Stimulated activated CD4-positive, alpha-beta T cell treated with anti-CD3 and anti-CD28 coated beads, Interleukin-4, amount 100 ng/mL, for 24 hours (primary cell): ENCODE results near the gene PAX6.

Experiments
- DNase-seq: peaks from one replicate; pipeline ENCODE4 v3.0.0-alpha.2; 2020

The PAX6 gene

DNA sequence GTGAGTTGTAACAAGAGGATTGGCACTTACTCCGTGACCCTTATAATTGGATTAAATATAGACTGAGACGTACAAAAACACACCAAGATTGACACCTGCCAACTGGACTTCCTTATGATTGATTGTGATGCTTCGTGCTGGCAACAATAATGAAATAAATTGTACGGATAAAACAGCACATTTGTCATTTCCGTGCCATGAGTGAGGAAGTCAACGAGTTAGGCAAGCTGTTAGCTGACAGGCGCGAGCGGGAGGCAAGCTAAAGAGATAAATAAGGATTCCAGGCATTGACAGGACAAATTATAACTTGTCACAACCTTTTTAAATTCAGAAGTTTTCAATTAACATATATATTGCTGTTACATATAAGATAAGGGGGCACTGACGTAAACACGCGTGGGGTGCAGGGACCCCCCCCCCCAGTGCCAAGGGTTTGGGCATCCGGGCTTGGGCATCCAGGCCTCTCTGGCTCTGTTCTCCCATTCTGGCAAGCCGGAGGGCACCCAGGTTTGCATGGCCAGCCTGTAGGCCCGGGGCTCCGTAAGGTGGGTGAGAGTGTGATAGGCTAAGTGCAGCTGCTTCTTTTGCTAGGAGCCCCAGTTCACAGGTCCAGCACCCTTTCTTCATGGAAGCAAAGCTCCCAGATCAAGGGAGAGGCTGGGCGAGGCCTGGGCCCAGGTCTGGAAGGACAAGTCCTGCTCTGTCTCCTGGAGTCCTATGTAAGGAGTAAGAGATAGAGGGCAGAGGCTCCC lies 11.2 kb upstream of the PAX6 start:
- no peak for DNase-seq

DNA sequence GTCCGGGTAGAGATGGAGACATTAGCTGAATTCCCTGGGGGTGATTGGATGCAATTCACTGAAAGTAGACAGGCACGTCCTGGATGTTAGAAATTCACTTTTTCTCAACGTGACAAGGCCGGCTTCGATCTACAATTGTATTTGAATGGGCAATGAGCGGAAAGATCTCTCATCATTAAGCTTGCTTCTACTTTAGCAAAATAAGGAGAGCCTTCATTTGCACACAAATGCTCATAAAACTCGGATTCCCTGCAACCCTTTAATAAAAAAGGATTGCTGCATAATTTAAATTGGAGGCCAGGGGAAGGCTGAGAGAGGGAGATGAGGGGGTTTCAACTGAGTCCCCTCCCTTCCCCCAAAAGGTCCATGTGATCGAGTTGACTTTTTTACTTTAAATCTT lies 10.6 kb upstream of the PAX6 start:
- DNase-seq, result no peak

DNA sequence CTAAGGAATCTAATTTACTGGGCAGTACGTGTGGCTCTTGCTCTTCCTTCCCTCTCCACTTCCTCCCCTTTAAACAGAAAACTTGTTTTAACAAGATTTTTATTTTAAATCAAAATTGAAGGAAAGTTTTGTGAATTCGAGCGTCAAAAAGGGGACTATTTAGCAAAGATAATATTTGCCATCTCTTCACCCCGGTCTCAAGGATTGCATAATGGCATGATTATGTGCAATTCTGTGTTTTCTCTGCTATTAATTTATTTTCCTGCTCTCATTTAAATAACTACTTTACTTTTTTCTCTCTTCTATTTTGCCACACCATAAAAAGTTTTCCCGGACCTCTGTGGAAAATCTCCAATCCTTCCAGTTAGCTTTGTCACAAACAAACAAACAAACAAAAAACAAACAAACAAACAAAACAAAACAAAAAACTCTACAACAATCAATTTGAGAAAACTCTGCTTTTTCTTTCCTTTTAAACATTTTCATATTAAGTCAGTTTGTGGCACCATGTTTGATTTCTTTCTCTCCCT lies 10.2 kb upstream of the PAX6 start:
- no peak for DNase-seq

DNA sequence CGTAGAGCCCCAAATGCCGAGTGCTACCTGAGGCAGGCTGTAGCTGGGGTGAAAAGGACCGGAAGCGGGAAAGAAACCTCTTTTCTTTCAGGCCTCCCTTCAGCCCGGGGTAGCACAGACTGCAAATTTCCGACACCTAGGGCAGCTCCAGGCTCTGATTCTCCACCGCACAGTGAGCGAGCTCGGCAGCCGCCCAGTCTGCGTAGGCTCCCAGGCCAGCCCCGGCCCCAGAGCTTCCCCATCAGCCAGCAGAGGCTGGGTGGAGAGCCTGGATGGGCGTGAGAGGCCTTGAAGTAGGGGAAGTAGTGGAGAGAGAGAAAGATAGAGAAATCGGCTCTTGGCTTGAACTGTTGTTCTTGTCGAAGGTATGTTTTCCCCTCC lies 9.3 kb upstream of the PAX6 start:
- DNase-seq, result no peak

DNA sequence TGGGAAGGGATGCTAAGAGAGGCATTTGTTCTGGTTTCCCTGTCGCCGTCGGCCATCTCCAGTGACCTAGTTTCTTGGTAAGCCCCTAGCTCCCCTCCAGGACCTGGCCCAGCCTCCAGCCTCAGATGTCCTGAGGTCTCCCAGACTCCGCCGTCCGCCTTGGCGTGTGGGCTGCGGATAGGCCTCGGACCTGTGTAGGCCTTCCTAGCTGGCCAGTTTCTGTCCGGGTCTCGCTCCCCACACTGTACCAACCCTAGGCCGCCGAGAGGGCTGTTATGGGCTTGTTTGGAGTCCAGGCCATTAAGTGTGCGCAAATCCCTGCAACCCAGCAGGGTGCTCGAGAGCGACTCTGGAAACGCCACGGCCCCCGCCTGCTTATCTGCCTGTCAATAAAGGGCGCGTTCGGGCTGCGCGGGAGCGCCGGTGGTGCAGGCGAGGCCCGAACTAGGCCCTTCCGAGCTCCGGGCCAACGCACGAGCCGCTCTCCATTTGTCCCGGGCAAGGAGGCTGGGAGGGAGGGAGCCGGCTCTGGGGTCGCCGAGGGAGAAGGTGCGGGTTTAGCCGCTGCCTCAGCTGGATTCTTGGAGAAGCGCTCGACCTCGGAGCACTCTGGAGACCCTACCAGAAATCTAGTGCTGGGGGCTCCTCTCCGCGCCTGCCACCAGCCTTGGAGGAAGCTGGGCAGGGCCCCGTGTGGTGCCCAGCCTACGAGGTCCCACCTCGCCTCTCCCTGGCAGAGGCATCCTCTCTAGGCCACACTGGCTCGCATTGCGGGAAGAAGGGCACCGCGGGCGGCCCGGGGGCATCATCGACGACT lies 8.7 kb upstream of the PAX6 start:
- DNase-seq, result no peak

DNA sequence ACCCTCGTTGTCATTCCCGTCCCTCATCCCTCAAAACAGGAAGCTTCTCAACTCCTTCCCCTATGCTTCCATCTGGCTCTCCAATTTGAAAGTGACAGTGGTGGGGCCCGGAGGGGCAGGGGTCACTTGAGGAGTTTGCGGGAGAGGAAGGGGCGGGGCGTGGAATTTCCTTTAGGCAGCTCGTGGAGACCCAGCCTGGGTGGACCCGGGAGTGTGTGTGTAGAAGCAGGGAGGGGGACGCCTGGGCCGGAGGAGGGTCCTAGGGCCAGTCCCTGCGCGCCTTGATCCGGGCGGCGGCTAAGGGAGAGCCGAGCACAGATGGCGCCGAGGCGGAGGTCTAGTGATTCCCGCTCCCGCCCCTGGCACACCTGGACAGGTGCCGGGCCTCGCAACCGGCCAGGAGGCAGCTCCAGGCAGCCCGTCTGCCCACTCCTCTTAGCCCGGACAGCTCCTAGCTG lies 7.8 kb upstream of the PAX6 start:
- no peak for DNase-seq

DNA sequence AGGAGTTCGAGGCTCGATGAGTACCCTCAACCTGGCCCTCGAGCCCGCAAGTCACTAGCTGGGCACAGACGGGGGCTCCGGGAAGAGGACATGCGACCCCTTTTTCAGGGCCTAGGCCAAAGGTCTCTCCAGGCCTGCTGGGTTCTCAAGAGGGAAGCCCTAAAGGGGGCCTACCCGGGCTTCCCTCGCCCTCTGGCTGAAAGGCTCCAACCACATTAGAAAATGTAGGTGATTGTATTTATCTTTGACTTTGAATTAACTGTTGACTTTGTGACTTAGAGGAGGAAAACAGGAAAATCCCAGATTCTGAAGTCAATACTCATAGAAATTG lies 7.3 kb upstream of the PAX6 start:
- no peak for DNase-seq

DNA sequence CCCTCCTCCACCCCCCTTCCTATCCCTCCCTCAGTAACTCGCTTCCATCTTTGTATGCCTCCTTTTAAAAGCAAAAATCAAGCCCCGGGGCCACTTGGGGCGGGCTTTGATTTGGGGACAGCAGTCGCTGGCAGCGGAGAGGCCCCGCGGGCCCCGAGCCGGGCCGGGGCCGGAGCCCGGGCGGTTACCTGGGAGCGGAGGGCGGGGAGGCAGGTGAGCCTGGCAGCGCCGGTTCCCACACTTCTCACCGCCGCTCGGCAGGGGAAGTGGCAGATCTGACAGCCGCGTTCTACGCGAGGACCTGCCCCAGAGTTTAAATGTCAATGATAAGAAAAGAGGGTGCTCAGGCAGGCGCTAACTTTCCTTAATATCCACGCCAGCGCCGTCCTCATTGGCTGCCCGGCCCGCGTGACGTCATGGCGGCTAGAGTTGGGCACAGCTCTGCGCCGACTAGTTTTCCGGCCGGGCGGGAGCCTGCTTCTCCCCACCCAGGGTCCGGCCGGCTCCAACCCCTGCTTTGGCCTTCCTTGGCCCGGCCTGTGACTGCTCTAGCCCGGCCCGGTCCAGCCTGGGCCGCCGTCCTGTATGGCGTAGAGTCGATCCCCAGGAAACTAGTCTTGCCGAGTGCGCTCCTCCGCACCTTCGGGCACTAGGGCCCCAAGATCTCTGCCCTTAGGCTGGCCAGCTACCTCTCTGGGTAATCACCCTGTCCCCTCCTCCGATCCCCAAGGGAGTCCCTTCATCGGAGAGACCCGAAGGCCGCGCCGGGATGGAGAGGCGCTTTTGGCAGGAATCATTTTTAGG lies 6.7 kb upstream of the PAX6 start:
- DNase-seq, result no peak

DNA sequence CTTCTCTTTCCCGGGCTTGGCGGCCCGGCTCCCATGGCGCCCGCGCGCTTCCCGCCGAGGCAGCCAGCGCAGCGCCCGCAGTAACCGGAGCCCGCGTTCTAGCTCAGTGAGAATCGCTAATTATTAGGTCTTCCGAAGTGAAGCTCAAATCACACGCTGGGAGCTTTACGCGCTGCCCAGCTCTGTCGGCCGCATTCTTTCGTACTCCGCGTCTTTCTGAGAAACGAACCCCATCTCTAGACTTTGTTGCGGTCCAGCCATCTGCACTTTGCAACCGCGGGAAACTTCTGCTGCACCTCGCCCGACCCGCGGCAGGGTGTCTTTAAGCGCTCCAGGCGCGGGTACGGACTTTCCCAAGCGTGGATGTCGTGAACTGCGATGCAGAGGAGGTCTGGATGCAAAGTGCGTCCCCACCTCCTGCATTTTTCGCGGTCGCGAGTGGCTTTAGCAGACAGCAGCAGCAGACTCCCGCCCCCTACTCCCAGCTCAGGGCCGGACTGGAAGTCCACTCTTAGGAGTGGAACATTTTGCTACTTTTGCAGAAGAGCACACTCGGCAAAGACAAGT lies 6.0 kb upstream of the PAX6 start:
- DNase-seq, result no peak

DNA sequence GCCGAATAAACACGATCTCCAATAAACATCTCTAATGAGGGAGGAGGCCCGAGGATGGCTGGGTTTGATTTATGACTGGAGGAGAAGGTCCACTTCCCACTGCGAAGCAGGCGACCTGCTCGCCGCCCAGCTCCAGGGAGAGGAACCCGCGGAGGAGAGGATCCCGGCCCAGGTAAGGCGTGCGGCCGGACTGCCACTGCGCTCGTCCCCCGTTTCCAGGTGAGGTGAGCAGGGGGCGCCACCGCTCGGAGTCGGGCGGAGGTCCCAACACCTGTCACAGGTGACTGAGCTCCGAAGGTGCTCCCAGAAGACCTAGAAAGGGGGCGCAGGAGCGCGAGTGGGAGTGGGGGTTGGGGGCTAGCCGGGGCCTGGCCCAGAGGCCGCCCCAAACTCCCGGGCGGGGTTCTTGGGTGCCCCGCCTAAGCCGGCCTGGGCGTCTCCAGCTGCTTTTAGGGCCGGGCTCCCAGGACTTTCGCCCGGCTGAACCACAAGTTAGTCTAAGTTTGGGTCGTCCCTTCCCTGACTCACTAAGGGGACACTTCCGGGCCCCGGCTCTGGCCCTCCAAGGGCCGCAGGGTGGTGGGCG lies 5.4 kb upstream of the PAX6 start:
- DNase-seq, result no peak

DNA sequence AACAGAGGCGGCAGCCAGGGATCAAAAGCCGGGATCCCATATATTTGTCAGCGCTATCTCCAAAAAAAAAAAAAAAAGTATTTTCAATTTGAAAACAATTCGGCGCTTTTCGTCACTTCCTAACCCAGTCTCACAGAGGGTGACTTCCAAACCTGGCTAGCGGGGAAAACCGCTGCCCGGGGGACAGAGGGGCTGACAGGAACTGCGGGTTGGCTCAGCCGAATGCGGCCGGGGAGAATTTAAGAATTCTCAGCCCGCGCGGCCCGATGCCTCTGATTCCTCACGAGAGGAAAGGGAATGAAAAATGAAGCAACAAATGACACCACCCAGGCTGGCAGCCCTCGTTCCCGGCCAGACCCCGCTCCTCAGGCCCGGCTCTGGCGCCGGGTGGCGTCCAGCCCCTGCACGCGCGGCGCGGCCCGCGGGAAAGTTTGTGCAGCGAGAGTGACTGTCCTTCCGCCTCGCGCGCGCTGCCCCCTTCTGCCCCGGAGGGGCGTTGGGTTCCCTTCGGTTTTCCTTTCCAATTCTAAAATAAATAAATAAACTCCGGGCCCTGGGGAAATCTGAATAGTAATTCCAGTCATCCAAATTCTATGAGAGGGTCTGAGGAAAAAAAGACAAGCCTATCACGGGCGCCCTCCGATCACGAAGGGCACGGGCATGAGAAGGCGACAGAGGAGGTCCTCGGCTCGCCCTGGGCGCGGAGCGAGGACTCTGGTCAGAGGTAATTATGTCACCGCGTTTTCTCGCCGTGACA lies 4.8 kb upstream of the PAX6 start:
- no peak for DNase-seq

DNA sequence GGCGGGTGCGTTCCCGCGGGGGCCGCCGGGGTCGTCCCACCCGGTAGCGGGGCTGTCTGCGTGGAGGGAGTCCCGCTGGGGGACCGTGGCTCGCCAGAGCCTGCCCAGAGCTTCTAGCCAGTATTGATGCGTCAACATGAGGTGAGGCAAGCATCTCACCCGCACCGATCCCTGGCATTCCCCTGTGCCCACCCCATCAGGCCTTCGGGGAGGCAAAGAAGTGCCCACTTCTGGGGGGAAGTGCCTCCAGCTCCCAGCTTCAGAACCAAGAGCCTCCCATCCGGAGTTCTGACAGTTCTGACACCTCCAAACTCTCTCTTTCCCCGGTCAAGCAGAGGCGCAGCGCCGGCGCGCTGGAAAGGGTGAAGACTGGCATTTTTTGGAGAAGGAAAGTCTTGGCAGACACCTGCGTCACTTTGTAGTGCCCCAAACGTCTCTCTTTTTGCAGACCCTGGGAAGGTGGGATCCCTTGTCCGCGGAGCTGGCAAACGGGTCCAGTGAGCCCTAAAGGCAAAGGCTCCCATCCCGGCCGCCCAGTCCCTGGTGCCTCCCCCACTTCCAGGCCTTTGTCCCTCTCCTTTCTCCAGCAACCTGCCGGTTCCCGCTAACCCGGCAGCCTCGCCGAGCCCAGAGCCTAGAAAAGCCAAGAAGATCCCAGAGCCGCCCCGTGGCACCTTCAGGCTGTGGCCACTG lies 3.2 kb upstream of the PAX6 start:
- DNase-seq, result no peak

DNA sequence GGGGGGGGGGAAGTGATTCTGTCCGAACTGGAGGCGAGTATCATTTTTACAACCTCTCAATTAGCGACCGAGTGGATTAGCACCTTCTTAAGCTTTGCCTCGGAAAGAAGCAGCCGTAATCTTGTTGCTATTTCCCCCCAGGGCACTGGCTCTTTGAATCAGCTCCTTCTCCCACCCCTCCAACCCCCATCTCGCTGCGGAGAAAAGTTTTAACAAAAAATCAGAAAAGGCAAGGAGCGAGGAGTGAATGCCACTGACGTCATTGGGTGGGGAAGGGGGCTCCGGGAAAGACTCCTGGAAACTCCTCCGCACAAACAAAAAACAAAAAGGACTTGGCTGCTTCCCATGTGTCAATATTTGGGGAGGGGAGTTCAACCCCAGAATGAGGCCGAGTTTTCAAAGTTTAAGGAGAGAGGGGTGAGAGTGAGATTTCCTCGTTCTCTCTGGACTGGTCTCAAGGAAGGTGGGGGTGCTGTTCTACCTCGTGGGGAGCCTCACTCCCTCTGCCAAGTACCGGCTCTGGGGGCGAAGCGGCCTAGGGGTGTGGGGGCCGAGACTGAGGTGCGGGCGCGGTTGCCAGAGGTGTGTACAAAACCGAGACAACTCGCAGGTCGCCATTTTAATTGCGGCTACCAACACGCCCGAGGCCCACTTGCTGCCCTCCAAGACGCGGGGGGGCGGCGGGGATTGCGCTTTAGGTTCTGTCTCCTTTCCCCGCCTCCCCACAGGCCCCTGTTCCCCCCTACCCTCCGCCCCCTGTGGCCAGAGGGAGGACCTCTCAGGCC lies 2.5 kb upstream of the PAX6 start:
- no peak for DNase-seq

DNA sequence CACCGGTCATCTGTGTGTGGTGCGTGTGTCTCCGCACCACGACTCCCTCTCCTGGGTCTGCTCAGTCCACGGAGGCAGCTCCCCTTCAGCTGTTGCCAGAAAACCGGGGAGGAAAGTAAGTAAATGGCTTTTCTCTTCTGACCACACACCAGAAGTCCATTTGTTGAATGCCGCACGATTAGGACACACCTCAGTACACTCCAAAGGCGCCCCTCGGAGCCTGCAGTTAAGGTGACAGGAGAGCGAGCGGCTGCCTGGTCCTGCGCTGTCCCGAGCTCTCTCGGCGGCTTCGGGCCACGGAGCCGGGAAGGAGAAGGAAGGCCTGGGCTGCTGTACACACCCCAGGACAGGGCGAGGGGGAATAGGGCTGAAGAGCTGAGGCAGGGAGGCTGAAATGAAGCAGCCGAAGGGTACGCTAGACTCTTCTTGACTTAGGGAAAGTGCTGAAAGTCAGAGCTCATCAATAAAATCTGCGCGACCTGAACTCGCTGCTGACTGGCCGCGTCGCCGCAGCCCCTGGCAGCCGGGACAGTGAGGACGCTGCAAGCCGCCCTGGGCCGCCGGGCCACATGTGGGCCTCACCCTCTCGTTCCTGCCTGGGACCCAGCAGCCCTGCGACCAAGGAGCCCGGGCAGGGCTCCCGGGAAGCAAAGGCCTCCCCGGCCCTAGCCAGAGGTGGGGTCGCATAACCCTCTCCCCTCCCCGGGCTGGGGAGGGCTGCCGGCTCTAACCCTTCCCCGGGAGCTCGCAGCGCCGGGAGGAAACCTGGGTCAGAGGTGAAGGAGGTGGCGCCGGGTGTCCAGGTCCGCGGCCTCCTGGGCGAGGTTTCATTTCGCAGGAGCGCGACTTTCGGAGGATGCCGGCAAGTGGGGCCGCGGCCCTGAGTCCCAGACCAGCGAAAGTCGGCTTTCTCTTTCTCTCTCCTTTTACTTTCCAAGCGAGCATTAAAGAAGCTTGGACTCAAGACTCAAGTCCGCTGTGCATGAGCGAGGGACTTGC lies 1.6 kb upstream of the PAX6 start:
- DNase-seq, result no peak

DNA sequence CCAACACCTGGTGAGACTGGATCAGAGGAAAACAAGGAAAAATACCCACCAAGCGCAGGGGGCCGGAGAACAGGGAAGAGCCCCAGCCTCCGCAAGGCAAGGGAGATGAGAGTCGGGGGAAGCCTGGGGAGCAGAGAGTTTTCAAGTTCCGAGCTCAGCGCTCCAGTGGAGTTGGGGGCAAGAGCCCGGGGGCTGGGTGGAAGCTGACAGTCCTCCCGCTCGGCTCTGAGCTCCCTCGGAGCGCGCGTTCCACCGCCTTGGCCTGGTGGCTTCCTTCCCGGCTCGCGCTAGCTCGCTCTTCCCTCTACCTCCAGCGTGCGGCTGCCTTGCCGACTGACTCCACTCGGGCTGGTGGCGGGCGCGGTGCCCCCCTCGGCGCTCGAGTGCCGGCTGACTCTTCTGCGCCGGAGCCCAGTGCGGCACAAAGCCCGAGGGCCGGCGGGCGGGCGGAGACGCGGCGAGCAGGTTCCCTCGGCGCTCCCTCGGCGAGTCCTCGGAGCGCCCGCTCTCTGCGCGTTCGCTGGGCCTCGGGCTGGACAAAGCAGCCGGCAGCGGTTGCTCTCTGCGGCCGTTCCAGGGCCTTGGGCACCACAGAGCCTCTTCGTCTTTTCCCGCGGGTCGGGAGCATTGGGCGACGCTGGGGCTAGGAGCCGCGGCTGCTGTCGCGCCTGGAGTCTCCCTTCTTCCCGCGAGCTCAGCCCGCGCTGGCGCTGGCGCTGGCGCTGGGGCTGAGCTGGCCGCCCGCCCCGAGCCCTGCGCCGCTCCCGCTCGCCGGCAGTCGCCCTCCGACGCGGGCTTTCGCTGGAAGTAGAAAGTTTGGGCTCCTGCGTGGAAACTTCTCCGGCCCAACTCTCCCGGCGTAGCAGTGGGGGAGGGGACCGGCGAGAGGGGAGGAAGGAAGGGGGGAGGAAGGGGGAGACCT lies 1.0 kb downstream of the PAX6 start:
- DNase-seq, result no peak

DNA sequence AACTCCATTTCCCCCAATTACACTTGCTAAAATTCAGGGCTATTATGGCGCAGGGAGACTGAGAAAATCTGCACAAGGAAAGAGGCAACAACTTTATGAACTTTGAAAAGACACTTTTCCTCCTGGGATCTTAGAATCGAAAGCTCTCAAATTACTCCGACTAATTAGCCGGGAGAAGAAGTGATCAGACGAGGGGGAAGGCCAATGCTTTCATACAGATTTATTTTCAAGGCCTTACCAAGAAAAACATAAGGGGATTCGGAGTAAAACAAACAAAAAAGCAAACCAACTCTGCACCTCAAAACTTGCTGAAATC lies 1.6 kb downstream of the PAX6 start:
- DNase-seq, result no peak

DNA sequence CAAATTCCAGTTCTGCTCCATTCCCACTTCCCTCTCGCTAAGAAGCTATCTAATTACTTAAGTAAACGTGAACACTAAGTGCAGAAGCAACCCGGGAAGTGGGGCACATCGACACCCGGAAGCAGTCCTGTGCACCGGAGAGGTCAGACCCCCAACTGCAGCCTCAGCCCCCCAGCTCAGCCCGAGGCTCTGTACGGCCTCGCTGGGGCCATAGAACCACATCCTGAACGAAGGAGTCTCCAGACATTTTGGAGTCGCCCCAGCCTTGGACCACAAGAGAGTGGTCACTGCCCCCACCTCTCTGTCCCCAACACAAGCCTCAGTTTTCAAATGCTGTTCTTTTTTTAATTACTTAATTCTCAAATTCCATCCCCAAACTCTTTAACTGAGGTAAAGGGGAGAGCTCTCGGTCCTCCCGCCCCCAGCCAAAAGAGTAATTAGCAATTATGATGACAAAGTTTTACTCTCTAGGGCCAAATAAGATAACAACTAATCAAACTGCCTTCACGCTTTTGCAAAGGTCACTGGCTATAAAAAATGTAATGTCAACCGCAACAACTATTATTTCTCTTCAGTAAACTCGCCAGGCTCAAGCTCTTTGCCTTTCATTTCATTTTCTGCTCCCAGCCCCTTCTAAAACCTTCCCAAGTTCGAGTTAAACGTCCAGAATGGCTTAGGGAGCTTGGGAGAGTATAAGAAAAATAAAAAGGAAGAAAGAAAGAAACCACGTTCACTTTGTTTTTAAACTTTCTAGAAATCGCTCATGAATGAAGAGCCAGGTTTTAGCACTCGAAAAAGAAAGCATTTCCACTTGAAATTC lies 2.2 kb downstream of the PAX6 start:
- no peak for DNase-seq
